GM18507 (cell line): Measurements from ENCODE around the gene TIPIN.
"Not testable (repeated sequence)": the region's sequence is repeated elsewhere in the genome, so short reads cannot be mapped to it uniquely, and the experiment has no call there.

Experiments used
- DNase-seq: peaks from one replicate; pipeline ENCODE4 v3.0.0; 2011; ENCODE audit warnings: low read depth; ENCODE audit not compliant: insufficient read length; ENCODE audit errors: extremely low spot score
- FAIRE-seq: peaks from 2 replicates; lab custom pipeline; 2011; peaks lifted over from hg19 to GRCh38; lab: Jason Lieb, UNC

TIPIN gene, protein sequence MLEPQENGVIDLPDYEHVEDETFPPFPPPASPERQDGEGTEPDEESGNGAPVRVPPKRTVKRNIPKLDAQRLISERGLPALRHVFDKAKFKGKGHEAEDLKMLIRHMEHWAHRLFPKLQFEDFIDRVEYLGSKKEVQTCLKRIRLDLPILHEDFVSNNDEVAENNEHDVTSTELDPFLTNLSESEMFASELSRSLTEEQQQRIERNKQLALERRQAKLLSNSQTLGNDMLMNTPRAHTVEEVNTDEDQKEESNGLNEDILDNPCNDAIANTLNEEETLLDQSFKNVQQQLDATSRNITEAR

DNA sequence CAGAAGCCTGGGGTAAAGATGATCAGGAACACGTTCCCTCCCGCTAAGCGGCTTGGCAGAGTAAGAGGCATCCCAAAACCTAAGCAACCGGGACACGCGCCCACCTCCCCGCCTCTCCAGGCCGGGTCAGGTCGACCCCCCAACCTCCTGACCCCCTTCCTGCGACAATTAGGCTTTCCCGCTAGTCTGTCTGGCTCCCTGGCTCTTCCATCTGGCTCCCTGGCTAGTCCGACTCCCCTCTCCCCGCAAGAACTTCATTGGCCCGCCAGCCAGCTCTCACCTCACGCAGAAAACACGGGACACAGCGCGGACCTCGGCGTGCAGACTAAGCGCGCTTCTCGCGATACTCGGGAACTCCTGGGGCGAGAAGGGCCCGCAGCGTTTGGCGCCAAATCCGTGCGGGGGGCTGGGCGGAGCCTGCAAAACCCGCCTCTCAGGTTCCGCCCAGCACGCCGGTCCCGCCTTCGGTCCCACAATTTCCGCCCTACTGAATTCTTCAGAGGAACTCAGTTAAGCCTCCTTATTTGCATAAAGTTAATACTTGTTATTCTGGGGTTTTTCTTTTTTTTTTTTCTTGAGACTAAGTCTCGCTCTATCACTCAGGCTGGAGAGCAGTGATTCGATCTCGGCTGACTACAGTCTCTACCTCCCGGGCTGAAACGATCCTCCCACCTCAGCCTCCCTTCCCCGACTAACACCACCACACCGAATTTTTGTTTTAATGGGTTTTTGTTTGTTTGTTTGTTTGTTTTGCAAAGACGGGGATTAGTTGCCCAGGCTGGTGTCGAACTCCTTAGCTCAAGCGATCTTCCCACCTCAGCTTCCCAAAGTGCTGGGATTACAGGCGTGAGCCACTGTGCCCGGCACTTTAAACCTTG, at the start of gene TIPIN:
TIPIN (minus strand) TSS at position 327 of the 878 bp plus-strand sequence. CDS start 3,738 bp downstream, outside the sequence.
- DNase-seq (peak; percentile 97), FAIRE-seq (peak; percentile 99)

DNA sequence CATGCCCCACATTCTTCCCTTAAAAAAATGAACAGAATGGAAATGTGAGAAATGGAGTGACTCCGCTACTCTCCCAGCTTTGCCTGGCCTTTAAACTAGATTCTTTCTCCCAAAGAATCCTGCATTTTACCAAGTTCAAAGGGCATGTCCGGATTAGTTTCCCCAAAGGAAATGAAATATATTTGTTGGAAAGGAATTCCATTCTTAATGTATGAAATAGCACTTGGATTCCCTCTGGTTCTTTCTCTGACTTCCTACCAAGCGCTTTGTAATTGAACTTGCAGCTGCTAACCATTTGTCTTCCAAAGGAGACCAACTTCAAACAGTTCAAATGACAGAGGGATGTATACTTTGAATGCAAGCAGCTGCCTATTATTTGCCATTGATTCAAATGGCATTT, 49.1 kb upstream of the TIPIN start:
- no peak for DNase-seq
- FAIRE-seq = no peak

DNA sequence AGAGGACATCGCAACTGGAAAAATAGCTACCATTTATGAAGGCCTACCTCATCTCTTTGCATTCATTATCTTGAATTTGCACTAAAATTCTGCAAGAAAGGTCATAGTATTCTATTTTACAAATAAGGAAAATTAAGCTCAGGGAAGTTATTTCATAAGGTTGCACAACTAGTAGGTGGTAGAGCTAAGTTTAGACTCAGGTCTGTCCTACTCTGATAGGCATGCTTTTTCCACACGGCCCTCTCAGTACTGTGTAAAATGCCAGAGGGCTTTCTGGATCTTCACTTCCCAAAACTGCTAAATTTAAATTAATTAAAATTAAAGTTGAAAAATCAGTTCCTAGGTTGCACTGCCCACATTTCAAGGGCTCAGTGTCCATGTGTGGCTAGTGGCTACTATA, 48.5 kb upstream of the TIPIN start:
- FAIRE-seq (no peak), DNase-seq (no peak)

DNA sequence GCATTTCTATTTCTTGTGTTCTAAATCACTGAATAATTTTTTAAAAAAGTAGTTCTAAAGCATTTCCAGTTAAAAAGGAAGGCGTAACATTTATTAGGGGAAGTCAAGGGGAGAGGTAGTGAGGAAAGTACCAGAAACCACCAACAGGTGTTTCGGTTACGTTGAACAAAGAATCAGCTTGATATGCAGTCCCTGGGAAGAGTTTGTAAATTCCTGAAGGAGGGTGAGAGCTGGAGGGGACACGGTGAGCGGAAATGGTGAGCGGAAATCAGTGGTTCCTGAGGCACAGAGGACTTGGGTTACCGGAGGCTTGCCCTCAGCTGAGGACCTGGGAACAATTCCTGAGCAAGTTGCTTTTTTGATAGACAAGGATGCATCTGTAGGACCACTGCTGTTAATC, 48.0 kb upstream of the TIPIN start:
- DNase-seq (no peak), FAIRE-seq (peak; percentile 5)

DNA sequence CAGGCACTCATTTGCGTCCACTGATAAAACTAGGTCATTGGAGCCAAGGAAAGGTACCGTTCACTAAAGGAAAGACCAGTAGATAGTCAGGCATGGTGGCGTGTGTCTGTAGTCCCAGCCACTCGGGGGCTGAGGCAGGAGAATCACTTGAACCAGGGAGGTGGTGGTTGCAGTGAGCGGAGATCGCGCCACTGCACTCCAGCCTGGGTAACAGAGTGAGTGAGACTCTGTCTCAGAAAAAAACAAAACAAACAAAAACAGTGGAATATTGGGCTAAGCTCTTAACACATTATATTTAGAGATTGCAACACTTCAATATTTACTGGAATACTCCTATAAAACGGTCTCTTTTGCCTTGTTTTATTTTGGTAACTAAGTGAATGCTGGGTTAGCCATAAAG, 47.6 kb upstream of the TIPIN start:
- DNase-seq (no peak), FAIRE-seq (no peak)

DNA sequence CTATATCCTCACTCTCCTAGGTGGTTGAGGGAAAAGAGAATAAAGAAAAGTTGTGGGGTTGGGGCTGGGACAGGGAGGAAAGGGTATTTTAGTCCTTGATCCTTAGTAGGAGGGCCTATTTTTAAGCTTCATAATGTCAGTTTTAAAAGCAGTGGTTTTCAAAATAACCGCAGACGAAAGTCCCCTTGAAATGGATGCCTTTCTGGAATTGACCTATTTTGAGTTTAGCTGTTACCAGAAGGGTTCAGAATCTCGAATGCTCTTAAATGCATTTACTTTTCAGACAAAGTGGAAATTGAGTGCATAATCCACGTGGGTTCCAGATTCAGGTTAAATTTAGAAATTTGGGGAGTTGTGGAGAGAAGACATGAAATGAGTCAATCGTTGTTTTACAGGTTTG, 46.8 kb upstream of the TIPIN start:
- FAIRE-seq (no peak), DNase-seq (no peak)

DNA sequence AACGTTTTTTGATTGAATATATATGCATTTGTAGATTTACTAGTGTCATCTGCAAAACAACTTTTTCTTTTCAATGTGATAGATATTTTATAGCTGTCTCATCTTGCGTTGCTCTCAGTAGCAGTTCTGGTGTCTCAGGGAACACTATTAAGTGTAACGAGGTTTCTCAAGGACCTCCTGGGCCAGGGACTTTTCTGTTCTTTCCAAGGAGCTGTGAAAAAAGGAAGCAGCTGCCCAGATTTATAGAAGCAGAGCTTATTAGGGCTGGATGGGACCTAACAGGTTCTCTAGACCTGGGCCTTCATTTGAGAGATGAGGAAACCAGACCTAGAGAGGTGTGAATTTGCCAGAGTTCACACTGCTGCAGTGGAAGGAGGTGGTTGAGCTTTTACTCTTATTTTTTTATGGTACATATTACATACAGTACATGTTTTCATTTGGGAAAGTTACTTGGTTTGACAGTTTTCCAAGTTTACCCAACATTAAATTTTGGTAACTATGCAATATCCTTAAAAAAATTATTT, 46.3 kb upstream of the TIPIN start:
- FAIRE-seq = no peak
- no peak for DNase-seq

DNA sequence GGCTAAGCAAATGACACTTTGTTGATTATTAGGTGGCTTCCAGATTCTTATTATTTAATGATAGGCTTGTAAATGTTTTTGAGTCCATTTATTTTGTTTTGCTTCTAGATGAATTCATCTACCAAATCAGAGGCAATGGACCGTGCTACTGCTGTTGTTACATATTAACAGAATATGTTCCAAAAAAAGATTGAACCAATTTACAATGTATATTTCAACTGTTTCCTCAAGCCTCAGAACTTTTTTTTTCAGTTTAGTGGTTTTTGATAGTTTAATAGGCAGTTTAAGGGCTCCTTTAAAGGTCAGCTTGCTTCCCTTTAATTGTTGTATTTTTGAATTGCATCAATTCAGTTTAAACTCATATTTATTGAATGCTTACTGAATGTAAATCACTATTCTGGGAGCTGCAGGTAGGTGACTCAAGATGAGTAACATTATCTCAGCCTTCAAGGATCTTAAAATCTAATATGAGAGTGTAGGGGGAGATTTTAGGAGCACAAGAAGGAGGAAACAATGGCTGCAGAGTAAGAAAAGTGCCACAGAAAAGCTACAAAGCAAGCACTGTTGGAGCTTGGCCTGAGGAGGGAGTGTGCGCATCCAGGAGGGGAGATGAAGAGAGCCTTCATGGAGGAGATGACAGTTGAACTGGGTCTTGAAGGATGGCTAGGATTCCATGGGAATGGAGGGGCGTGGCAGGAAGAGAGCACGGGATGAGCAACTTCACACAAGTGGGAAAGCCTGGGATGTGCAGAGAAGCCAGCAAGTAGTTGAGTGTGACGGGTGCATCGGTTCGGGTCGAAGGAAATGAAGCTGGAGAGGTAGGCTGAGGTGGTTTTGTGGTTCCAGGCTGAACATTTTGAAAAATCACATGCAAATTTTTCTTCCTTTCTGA, 44.9 kb upstream of the TIPIN start:
- DNase-seq = no peak
- peak; percentile 81 for FAIRE-seq

DNA sequence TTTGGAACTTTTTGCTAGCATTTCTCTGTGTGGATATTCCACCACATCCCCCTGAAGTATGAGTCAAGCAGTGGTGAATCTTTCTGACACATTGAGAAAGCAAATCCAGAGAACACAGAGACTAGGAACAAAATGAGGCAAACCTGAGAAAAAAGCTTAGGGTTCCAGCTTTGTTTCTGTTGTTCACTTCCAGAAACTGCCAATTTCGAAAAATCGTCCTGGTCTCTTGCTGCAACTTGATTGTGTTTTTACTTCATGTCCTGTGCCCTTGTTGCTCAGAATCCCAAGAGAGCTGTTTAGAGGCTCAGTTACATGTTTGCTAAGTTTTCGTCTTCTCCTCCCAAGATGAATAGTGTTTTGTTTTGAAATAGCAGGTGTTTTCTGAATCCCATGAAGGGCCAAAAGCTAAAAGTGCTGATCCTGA, 43.9 kb upstream of the TIPIN start:
- DNase-seq = no peak
- FAIRE-seq = peak; percentile 67

DNA sequence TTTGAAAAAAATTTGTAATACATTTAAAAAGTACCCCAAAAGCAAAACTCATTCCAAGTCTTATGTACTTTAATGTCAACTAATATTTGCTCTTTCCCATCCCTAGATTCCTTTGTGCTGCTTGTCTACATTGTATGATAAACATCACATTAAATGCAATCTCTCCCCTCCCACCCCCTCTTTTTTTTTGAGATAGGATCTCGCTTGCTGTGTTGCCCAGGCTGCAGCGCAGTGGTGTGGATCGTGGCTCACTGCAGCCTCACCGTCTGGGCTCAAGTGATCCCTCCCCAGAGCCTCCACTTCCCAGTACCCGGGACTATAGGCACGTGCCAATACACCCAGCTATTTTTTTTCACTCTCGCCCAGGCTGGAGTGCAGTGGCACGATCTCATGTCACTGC, 42.8 kb upstream of the TIPIN start:
- DNase-seq = no peak
- no peak for FAIRE-seq

DNA sequence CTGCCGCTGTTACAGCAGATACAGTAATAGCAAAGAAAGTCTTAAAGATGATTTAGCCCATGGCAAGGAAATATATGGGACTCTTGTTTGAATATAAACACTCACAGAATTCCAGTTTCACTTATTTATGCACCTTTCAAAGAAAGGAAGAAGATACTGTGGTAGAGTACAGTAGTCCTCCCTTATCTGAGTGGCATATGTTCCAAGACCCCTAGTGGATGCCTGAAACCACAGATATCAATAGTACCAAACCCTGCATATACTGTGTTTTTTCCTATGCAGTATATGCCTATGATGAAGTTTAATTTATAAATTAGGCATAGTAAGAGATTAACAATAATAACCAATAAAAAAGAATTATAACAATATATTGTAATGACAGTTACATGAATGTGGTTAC, 38.4 kb upstream of the TIPIN start:
- DNase-seq (no peak), FAIRE-seq (no peak)

DNA sequence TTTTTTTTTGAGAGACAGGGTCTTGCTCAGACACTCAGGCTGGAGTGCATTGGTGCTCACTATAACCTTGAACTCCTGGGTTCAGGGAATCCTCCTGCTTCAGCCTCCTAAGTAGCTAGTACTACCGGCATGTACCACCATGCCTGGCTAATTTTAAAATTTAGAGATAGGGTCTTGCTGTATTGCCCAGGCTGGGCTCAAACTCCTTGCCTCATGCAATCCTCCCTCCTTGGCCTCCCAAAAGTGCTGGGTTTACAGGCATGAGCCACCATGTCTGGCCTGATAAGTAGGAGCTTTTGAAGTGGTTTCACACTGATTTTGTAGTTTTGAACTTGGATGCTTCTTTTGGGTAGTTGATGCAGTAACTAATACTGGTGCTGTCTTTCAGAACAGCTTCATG, 38.0 kb upstream of the TIPIN start:
- DNase-seq (no peak), FAIRE-seq (no peak)

DNA sequence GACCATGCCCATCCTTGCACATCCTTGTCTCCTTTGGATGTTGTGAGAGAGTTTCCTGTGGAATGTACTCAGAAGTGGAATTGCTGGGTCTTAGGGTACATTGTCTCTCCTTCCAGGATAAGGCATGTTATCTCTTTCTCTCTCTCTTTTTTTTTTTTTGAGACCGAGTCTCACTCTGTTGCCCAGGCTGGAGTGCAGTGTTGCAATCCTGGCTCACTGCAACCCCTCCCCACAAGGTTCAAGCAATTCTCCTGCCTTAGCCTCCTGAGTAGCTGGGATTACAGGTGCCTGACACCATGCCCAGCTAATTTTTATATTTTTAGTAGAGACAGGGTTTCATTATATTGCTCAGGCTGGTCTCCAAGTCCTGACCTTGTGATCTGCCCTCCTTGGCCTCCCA, 36.6 kb upstream of the TIPIN start:
- not testable (repeated sequence) for FAIRE-seq, DNase-seq

DNA sequence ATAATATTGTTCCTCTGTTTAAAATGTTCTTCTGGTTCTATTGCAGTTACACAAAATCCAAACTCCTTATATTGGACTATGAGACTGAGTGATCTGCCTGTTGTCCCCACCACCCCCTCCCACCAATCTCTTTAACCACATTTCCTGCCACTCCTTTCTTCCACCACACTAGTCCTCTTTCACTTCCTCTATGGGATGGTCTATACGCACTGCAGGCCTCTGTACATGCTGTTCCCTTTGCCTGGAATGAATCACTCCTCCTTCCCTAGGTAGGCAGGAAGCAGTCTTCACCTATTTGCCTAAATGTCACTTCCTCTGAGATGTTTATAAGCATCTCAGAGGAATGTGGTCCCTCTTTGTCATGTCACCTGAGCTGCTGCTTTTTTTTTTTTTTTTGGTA, 34.2 kb upstream of the TIPIN start:
- FAIRE-seq (peak; percentile 87), DNase-seq (no peak)

DNA sequence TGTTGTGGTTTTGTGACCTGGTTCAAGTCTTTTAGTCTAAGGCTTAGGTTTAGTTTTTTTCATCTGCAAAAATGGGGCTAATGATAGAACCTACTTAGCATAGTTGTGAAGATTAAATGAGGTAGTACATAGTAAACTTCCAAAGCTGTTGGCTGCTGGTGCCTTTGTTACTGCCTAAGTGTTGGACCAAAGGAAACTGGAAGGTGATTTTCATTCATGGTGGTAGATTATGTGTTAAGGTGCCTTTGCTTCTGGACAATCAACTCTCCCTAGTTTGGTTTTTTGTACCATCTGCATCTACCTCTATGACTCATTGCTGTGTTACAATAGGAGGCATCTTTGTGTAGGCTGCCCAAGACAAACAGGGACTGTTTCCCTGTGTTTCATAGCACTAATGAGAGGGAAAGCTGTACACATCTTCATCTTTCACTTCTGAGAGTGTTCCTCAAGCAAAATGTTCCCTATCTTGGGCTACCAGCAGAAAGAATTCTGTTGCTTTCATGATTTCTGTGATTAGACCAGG, 33.4 kb upstream of the TIPIN start:
- no peak for DNase-seq
- peak; percentile 59 for FAIRE-seq

DNA sequence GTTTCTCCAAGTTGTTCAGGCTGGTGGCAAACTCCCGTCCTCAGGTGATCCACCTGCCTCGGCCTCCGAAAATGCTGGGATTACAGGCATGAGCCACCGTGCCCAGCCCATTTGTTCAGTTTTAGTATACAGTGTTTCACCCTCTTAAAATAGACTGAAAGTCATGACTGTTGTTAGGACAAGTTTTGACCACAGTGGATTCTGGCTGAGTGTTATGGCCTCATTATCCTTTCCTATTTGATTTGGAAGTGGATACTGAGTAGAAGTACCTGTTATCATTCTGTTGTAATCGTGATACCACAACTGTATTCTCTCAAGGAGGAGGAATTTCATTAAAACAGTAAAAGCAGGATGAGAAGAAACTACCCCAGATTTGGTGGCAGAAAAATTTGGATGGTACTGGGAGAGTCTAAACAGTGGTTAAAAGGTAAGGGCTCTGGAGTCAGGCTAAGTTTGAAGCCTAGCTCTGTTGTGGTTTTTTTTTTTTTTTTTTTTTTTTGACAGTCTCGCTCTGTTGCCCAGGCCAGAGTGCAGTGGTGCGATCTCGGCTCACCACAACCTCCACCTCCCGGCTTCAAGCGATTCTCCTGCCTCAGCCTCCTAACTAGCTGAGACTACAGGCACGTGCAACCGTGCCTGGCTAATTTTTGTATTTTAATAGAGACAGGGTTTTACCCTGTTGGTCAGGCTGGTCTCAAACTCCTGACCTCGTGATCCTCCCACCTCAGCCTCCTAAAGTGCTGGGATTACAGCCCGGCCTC, 32.8 kb upstream of the TIPIN start:
- peak; percentile 72 for FAIRE-seq
- no peak for DNase-seq

DNA sequence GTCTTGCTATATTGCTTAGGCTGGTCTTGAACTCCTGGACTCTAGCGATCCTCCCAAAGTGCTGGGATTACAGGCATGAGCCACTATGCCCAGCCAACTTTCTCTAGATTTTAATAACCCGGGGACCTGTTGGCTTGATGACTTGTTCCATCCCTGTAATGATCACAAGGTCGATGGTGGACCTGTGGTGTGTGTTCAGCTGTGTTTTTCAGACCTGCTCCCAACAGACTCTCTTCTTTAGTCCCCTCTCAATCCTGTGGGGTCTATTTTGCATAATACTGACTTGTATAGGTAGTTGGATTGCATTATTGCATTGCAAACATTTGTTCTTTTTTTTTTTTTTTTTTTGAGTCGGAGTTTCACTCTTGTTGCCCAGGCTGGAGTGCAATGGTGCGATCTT, 32.1 kb upstream of the TIPIN start:
- FAIRE-seq (no peak), DNase-seq (no peak)

DNA sequence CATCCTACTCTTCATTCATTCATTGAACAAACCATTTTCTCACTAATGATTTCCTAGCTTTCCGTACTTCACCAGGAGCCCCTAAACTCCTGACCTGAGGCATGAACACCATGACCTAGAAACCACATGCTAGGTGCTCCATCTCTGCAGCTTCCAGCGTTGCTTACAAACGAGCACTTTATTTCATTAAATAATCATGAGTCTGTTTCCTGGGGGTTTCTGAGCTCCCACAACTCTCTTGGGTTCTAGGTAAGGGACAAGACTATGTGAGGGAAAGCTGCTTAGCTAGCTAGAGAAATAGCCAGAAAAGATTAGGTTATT, 31.5 kb upstream of the TIPIN start:
- DNase-seq (no peak), FAIRE-seq (no peak)
